NCI-H748 (cell line): ENCODE results near the gene FGF14.
"Not testable (repeated sequence)": the region's sequence is repeated elsewhere in the genome, so short reads cannot be mapped to it uniquely, and the experiment has no call there.

Source experiments
- DNase-seq: peaks from one replicate; lab custom pipeline; 2025; ENCODE audit not compliant: unreplicated experiment; lab: John Stamatoyannopoulos, UW

Gene FGF14

GRCh38 chr13:102068323-102068722 lies 333.5 kb downstream of the FGF14 start:
- not testable (repeated sequence) for DNase-seq

GRCh38 chr13:102055090-102055779 lies 346.6 kb downstream of the FGF14 start:
- DNase-seq = no peak

- no peak for DNase-seq
Measured at GRCh38 chr13:102049853-102050252, 352.0 kb downstream of the FGF14 start.

- peak; percentile 65 for DNase-seq
Measured at GRCh38 chr13:102045731-102046130, 356.1 kb downstream of the FGF14 start.

GRCh38 chr13:102042746-102043145 lies 359.1 kb downstream of the FGF14 start:
- no peak for DNase-seq

- no peak for DNase-seq
Measured at GRCh38 chr13:102041544-102041943, 360.3 kb downstream of the FGF14 start.

- DNase-seq = peak; percentile 95
Measured at GRCh38 chr13:102040812-102041211, 361.0 kb downstream of the FGF14 start.

GRCh38 chr13:102039264-102039663 lies 362.6 kb downstream of the FGF14 start:
- peak; percentile 35 for DNase-seq

GRCh38 chr13:102038787-102039186 lies 363.1 kb downstream of the FGF14 start:
- peak; percentile 55 for DNase-seq

- DNase-seq = peak; percentile 92
Measured at GRCh38 chr13:102035969-102036368, 365.9 kb downstream of the FGF14 start.

- peak; percentile 88 for DNase-seq
Measured at GRCh38 chr13:102033857-102034331, 368.0 kb downstream of the FGF14 start.

- DNase-seq = no peak
Measured at GRCh38 chr13:102033386-102033785, 368.5 kb downstream of the FGF14 start.

- DNase-seq = peak; percentile 41
Measured at GRCh38 chr13:102028868-102029267, 373.0 kb downstream of the FGF14 start.

GRCh38 chr13:102028206-102028605 lies 373.6 kb downstream of the FGF14 start:
- DNase-seq = no peak

GRCh38 chr13:102021777-102022176 lies 380.1 kb downstream of the FGF14 start:
- DNase-seq = no peak

- DNase-seq = no peak
Measured at GRCh38 chr13:102020611-102021216, 381.1 kb downstream of the FGF14 start.

GRCh38 chr13:102018716-102019115 lies 383.1 kb downstream of the FGF14 start:
- DNase-seq = no peak

- peak; percentile 44 for DNase-seq
Measured at GRCh38 chr13:102017248-102017647, 384.6 kb downstream of the FGF14 start.

GRCh38 chr13:102012299-102013293 lies 389.3 kb downstream of the FGF14 start:
- DNase-seq = no peak

GRCh38 chr13:102011455-102011854 lies 390.4 kb downstream of the FGF14 start:
- DNase-seq = not testable (repeated sequence)

- no peak for DNase-seq
Measured at GRCh38 chr13:102003848-102004570, 397.8 kb downstream of the FGF14 start.
